ENCODE data around the gene TRMT11. TPM values are rescaled to one million over a fixed set of nuclear protein-coding genes. Genes with fewer than 3 reads are reported as not detected.

The TRMT11 gene
- total RNA-seq = 10 to 100 TPM; 16.9 to 18.3 TPM

GRCh38 chr6:125986301-125987025 lies at the start of gene TRMT11:
Gene TRMT11, plus strand, starts transcription at chr6:125986540. Its CDS starts 11 bp downstream, at chr6:125986551.

DNA sequence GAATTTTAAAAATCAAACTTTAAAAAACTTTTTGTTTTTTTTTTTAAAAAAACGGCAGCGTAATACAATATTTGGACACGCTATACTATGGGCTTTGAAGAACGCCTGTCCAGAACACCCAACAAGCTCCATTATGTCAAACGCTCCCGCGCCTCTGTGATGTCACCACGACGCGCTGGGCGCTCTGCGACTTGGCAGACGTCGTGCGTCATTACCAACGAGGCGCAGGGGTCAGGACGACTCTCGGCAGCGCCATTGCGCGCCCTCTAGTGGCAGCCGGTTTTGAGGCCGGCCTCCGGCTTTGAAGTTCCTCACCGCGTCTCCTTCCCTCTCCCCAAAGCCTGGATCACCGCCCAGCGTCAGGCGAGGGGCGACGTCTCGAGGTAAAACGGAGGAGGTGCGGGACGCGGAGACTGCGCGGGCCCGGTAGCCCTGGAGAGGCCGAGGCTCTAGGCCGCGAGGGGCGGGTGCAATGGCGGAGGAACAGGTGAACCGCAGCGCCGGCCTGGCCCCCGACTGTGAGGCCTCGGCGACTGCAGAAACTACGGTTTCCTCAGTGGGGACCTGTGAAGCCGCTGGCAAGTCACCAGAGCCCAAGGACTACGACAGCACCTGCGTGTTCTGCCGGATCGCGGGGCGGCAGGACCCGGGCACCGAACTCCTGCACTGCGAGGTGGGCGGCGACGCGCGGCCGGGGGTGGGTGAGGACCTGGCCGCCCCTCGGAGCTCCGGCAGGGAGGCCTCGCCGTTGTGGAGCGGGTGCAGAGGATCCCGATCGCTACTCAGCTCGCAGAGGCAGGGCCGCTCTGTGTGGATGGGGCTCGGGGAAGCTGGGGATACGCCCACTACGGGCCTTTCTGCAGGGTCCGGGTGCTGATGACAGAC lies 29.6 kb upstream of the TRMT11 start, which contains the start of gene HINT3:
TSS of gene HINT3 (plus strand) at position 265 of the 885 bp plus-strand sequence. CDS start at position 473, 208 bp downstream.

Small RNA genes lying within 50 kb of the gene (small RNA-seq; reads per million reads assigned to genes)
- gene RNA5SP216 = 0 reads per million in 2 donors

Other genes starting within 250 kb of the TRMT11 start
- under 1 TPM in 1 of 2 donors, not detected in 1; 0.34 TPM for gene HEY2, start 236.9 kb upstream of the TRMT11 start, total RNA-seq
- gene NCOA7, start 195.6 kb upstream of the TRMT11 start, total RNA-seq = 10 to 100 TPM; 10.7 to 24.0 TPM
- gene HINT3, start 29.8 kb upstream of the TRMT11 start, total RNA-seq = 10 to 100 TPM; 17.9 to 18.3 TPM